HepG2 (cell line): ENCODE measurements around the gene TRIM8. TPM values are rescaled to one million over a fixed set of nuclear protein-coding genes. Genes with fewer than 3 reads are reported as not detected.

ENCODE experiments used
- AHDC1 ChIP-seq: sonication (generic); formaldehyde crosslinking; IDR thresholded peaks from 2 replicates; pipeline ENCODE4 v1.5.1; 2020; ENCODE audit warnings: mild to moderate bottlenecking, missing genetic modification reagents, borderline replicate concordance
- DMAP1 ChIP-seq: IDR thresholded peaks from 2 replicates; pipeline ENCODE4 v1.6.1; 2016
- ELF4 ChIP-seq: sonication (generic); formaldehyde crosslinking; IDR thresholded peaks from 2 replicates; pipeline ENCODE4 v1.5.0; 2020; ENCODE audit warnings: missing genetic modification reagents, mild to moderate bottlenecking, moderate library complexity, borderline replicate concordance
- MBNL3 ChIP-seq: fragments of 250-450 bp; sonication (Bioruptor Pico); conservative IDR thresholded peaks from 2 replicates; pipeline ENCODE4 v1.8.0; 2022; ENCODE audit warnings: mild to moderate bottlenecking, inconsistent platforms
- MNT ChIP-seq: fragments of 450-650 bp; IDR thresholded peaks from 2 replicates; pipeline ENCODE4 v1.6.1; 2016
- PITX1 ChIP-seq: sonication (generic); formaldehyde crosslinking; IDR thresholded peaks from 2 replicates; pipeline ENCODE4 v1.5.1; 2020; ENCODE audit warnings: mild to moderate bottlenecking, missing genetic modification reagents
- PREB ChIP-seq: sonication (generic); formaldehyde crosslinking; IDR thresholded peaks from 2 replicates; pipeline ENCODE4 v1.4.0; 2020; ENCODE audit warnings: missing genetic modification reagents
- REXO4 ChIP-seq: sonication (generic); formaldehyde crosslinking; IDR thresholded peaks from 2 replicates; pipeline ENCODE4 v1.8.0; 2022; ENCODE audit warnings: missing genetic modification reagents, mild to moderate bottlenecking, borderline replicate concordance
- TEAD2 ChIP-seq: sonication (generic); formaldehyde crosslinking; IDR thresholded peaks from 2 replicates; pipeline ENCODE4 v1.9.0; 2021; ENCODE audit warnings: missing genetic modification reagents
- WIZ ChIP-seq: sonication (generic); formaldehyde crosslinking; IDR thresholded peaks from 2 replicates; pipeline ENCODE4 v1.5.1; 2020; ENCODE audit warnings: mild to moderate bottlenecking, missing genetic modification reagents
- ZFY ChIP-seq: sonication (generic); formaldehyde crosslinking; IDR thresholded peaks from 2 replicates; pipeline ENCODE4 v1.4.0; 2020; ENCODE audit warnings: missing genetic modification reagents
- ZNF574 ChIP-seq: sonication (generic); formaldehyde crosslinking; IDR thresholded peaks from 2 replicates; pipeline ENCODE4 v1.4.0; 2020; ENCODE audit warnings: missing genetic modification reagents
- ZNF629 ChIP-seq: sonication (generic); formaldehyde crosslinking; conservative IDR thresholded peaks from 2 replicates; pipeline ENCODE4 v1.5.0; 2020; ENCODE audit warnings: missing genetic modification reagents
- ZUFSP ChIP-seq: sonication (generic); formaldehyde crosslinking; IDR thresholded peaks from 2 replicates; pipeline ENCODE4 v1.9.0; 2021; ENCODE audit warnings: missing genetic modification reagents, mild to moderate bottlenecking, borderline replicate concordance
- polyA plus RNA-seq, 8 experiments: library from polyadenylated mRNA; depleted of rRNA in 3 of 8; stranded (reverse) in 7 of 8; unstranded in 1 of 8; fragments of >200 nt; fragmentation: Illumina TruSeq in 4 of 8; extraction: Trizol in 4 of 8; gene quantifications; 2 replicates each; pipeline versions ENCODE4 v1.2.1 to v1.2.3, GENCODE V29; 2011 to 2016; ENCODE audit warnings: low read depth in 4 of 8, missing spikeins in 1 of 8, mixed read lengths in 1 of 8; ENCODE audit not compliant: insufficient read depth in 1 of 8
- total RNA-seq, 5 experiments: library from RNA; depleted of rRNA; stranded (reverse); fragments of >200 nt; fragmentation: Illumina TruSeq; extraction: Trizol; gene quantifications; 2 replicates each; pipeline ENCODE4 v1.2.3, GENCODE V29; 2016; ENCODE audit warnings: low read depth in 1 of 5

TRIM8 gene
- total and polyA plus RNA-seq, 2 of the 13 experiments (the other 11 are each of a cell fraction or from before 2014, with no cell fraction given) = 38.9 to 66.5 TPM

GRCh38 chr10:102669206-102670064, 25.2 kb downstream of the TRIM8 start (continued):
- TF ChIP-seq AHDC1 (CRISPR knock-in tag) = no peak
- no peak for TF ChIP-seq DMAP1 (CRISPR knock-in tag)
- TF ChIP-seq PREB (CRISPR knock-in tag) = no peak
- no peak for TF ChIP-seq WIZ
- peak; percentile 77 for TF ChIP-seq ZFY
- no peak for TF ChIP-seq MNT
- no peak for TF ChIP-seq ZNF629 (CRISPR knock-in tag)
- TF ChIP-seq MBNL3 (CRISPR knock-in tag) = no peak
- no peak for TF ChIP-seq REXO4 (CRISPR knock-in tag)
- TF ChIP-seq ELF4 (CRISPR knock-in tag) = no peak
- no peak for TF ChIP-seq ZNF574
- TF ChIP-seq PITX1 (CRISPR knock-in tag) = no peak
- no peak for TF ChIP-seq ZUFSP (CRISPR knock-in tag)
- TF ChIP-seq TEAD2 (CRISPR knock-in tag) = no peak
